GM12878 (cell line): Measurements from ENCODE around the gene SEC24A. TPM values are rescaled to one million over a fixed set of nuclear protein-coding genes. Genes with fewer than 3 reads are reported as not detected.

Source experiments
- BACH1 ChIP-seq: fragments of 450-650 bp; IDR thresholded peaks from 2 replicates; pipeline ENCODE4 v1.6.1; 2017; ENCODE audit warnings: mild to moderate bottlenecking, borderline replicate concordance
- BRCA1 ChIP-seq: IDR thresholded peaks from 2 replicates; pipeline ENCODE4 v1.6.1; 2011; ENCODE audit warnings: low read depth, low read length, improper control_type of control experiment
- CHD1 ChIP-seq: IDR thresholded peaks from 2 replicates; pipeline ENCODE4 v1.6.1; 2012; ENCODE audit warnings: low read depth, low read length, improper control_type of control experiment
- GATAD2B ChIP-seq: fragments of 450-650 bp; conservative IDR thresholded peaks from 2 replicates; pipeline ENCODE4 v1.6.1; 2017; ENCODE audit warnings: low read depth, mild to moderate bottlenecking, moderate library complexity
- HCFC1 ChIP-seq: fragments of 150-350 bp; IDR thresholded peaks from 2 replicates; pipeline ENCODE4 v1.6.1; 2014; ENCODE audit warnings: low read length
- IKZF1 ChIP-seq: fragments of 450-650 bp; conservative IDR thresholded peaks from 2 replicates; pipeline ENCODE4 v1.6.1; 2017; ENCODE audit warnings: antibody characterized with exemption, mild to moderate bottlenecking
- JUNB ChIP-seq: IDR thresholded peaks from 2 replicates; pipeline ENCODE4 v1.6.1; 2016; ENCODE audit warnings: antibody characterized with exemption, mild to moderate bottlenecking
- NFXL1 ChIP-seq: fragments of 450-650 bp; IDR thresholded peaks from 2 replicates; pipeline ENCODE4 v1.6.1; 2017; ENCODE audit warnings: antibody characterized with exemption, mild to moderate bottlenecking, borderline replicate concordance
- NR2C1 ChIP-seq: fragments of 450-650 bp; IDR thresholded peaks from 2 replicates; pipeline ENCODE4 v1.6.1; 2017; ENCODE audit warnings: antibody characterized with exemption, mild to moderate bottlenecking, moderate library complexity
- NR2C2 ChIP-seq: IDR thresholded peaks from 2 replicates; pipeline ENCODE4 v1.6.1; 2011; ENCODE audit warnings: borderline replicate concordance, low read depth; ENCODE audit not compliant: control insufficient read depth, insufficient read length
- RAD51 ChIP-seq: fragments of 450-650 bp; IDR thresholded peaks from 2 replicates; pipeline ENCODE4 v1.6.1; 2016; ENCODE audit warnings: moderate library complexity, mild to moderate bottlenecking, inconsistent platforms
- YY1 ChIP-seq: IDR thresholded peaks from 2 replicates; pipeline ENCODE4 v1.6.1; 2011; ENCODE audit warnings: low read depth, mild to moderate bottlenecking, low read length
- ZNF217 ChIP-seq: fragments of 450-650 bp; IDR thresholded peaks from 2 replicates; pipeline ENCODE4 v1.6.1; 2017; ENCODE audit warnings: antibody characterized with exemption, mild to moderate bottlenecking
- ZNF622 ChIP-seq: fragments of 450-650 bp; IDR thresholded peaks from 2 replicates; pipeline ENCODE4 v1.6.1; 2017; ENCODE audit warnings: mild to moderate bottlenecking, inconsistent platforms
- ZZZ3 ChIP-seq: IDR thresholded peaks from 2 replicates; pipeline ENCODE4 v1.6.1; 2011; ENCODE audit warnings: low read depth; ENCODE audit not compliant: control insufficient read depth, insufficient read length
- polyA plus RNA-seq, 11 experiments: library from polyadenylated mRNA; depleted of rRNA in 4 of 11; unstranded in 6 of 11; stranded (reverse) in 5 of 11; fragments of >200 nt; fragmentation: Nextera tagmentation in 4 of 11; fragmentation: Illumina TruSeq in 1 of 11; extraction: Ambion mirVana in 4 of 11; extraction: Trizol in 1 of 11; gene quantifications; 1 replicate in 1 of 11; 2 replicates in 10 of 11; pipeline versions ENCODE4 v1.2.1 to v1.2.3, GENCODE V29; 2011 to 2016; ENCODE audit warnings: inconsistent platforms in 2 of 11, missing spikeins in 2 of 11, low read depth in 1 of 11
- total RNA-seq, 4 experiments: library from RNA; depleted of rRNA in 3 of 4; stranded (reverse); fragments of >200 nt in 3 of 4; fragmentation: Illumina TruSeq in 1 of 4; extraction: Trizol in 1 of 4; gene quantifications; 2 replicates each; pipeline versions ENCODE4 v1.2.1 to v1.2.3, GENCODE V29; 2013 to 2021
- TF ChIP-seq, protein P1 (sequence below): fragments of 450-650 bp; IDR thresholded peaks from 2 replicates; pipeline ENCODE4 v1.6.1; 2017; ENCODE audit warnings: antibody characterized with exemption, mild to moderate bottlenecking, moderate library complexity
- TF ChIP-seq, protein P2 (sequence below): fragments of 450-650 bp; IDR thresholded peaks from 2 replicates; pipeline ENCODE4 v1.6.1; 2017; ENCODE audit warnings: low read depth, mild to moderate bottlenecking, moderate library complexity
- TF ChIP-seq, protein P3 (sequence below): IDR thresholded peaks from 2 replicates; pipeline ENCODE4 v1.6.1; 2011; ENCODE audit warnings: low read depth, low read length, improper control_type of control experiment, borderline replicate concordance
- TF ChIP-seq, protein P4 (sequence below): fragments of 450-650 bp; formaldehyde crosslinking; IDR thresholded peaks from 2 replicates; pipeline ENCODE4 v1.5.0; 2022; ENCODE audit warnings: mild to moderate bottlenecking, missing genetic modification characterization

The SEC24A gene
- total and polyA plus RNA-seq, 10 of the 15 experiments (the other 5 are each of a cell fraction or from before 2014, with no cell fraction given), result 7.1 to 52.2 (median 22.8) TPM

DNA sequence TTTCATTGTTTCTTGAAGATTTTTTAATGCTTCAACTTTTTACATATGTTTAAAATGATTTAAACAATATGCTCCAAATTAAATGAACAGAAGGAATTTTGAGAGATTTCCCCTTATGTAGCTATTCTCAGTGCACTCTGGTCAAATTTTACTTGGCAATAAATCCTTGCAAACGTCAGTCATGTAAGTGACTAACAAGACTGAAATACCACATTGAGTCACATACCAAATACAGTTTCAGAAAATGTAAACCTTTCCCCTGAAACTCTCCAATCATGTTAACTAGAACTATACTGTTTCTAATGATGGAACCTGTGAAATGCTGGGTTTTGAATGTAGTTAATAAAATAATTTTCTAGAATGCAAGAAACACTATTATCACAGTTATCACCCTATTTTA is 45.5 kb upstream of the SEC24A start (continued):
- TF ChIP-seq CHD1, result no peak
- TF ChIP-seq GATAD2B, result no peak
- TF ChIP-seq NR2C2, result no peak
- no peak for TF ChIP-seq YY1
- TF ChIP-seq, protein P1, sequence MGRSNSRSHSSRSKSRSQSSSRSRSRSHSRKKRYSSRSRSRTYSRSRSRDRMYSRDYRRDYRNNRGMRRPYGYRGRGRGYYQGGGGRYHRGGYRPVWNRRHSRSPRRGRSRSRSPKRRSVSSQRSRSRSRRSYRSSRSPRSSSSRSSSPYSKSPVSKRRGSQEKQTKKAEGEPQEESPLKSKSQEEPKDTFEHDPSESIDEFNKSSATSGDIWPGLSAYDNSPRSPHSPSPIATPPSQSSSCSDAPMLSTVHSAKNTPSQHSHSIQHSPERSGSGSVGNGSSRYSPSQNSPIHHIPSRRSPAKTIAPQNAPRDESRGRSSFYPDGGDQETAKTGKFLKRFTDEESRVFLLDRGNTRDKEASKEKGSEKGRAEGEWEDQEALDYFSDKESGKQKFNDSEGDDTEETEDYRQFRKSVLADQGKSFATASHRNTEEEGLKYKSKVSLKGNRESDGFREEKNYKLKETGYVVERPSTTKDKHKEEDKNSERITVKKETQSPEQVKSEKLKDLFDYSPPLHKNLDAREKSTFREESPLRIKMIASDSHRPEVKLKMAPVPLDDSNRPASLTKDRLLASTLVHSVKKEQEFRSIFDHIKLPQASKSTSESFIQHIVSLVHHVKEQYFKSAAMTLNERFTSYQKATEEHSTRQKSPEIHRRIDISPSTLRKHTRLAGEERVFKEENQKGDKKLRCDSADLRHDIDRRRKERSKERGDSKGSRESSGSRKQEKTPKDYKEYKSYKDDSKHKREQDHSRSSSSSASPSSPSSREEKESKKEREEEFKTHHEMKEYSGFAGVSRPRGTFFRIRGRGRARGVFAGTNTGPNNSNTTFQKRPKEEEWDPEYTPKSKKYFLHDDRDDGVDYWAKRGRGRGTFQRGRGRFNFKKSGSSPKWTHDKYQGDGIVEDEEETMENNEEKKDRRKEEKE, result no peak
- no peak for TF ChIP-seq BACH1
- peak; percentile 80 for TF ChIP-seq JUNB
- no peak for TF ChIP-seq IKZF1
- TF ChIP-seq NR2C1, result no peak
- TF ChIP-seq ZZZ3, result no peak
- no peak for TF ChIP-seq ZNF622
- TF ChIP-seq, protein P2, sequence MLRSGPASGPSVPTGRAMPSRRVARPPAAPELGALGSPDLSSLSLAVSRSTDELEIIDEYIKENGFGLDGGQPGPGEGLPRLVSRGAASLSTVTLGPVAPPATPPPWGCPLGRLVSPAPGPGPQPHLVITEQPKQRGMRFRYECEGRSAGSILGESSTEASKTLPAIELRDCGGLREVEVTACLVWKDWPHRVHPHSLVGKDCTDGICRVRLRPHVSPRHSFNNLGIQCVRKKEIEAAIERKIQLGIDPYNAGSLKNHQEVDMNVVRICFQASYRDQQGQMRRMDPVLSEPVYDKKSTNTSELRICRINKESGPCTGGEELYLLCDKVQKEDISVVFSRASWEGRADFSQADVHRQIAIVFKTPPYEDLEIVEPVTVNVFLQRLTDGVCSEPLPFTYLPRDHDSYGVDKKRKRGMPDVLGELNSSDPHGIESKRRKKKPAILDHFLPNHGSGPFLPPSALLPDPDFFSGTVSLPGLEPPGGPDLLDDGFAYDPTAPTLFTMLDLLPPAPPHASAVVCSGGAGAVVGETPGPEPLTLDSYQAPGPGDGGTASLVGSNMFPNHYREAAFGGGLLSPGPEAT, result no peak; the same call in 1 of the 2 replicates
- TF ChIP-seq NFXL1, result no peak
- TF ChIP-seq, protein P3, sequence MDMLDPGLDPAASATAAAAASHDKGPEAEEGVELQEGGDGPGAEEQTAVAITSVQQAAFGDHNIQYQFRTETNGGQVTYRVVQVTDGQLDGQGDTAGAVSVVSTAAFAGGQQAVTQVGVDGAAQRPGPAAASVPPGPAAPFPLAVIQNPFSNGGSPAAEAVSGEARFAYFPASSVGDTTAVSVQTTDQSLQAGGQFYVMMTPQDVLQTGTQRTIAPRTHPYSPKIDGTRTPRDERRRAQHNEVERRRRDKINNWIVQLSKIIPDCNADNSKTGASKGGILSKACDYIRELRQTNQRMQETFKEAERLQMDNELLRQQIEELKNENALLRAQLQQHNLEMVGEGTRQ, result no peak
- TF ChIP-seq HCFC1, result no peak
- no peak for TF ChIP-seq ZNF217
- TF ChIP-seq, protein P4, sequence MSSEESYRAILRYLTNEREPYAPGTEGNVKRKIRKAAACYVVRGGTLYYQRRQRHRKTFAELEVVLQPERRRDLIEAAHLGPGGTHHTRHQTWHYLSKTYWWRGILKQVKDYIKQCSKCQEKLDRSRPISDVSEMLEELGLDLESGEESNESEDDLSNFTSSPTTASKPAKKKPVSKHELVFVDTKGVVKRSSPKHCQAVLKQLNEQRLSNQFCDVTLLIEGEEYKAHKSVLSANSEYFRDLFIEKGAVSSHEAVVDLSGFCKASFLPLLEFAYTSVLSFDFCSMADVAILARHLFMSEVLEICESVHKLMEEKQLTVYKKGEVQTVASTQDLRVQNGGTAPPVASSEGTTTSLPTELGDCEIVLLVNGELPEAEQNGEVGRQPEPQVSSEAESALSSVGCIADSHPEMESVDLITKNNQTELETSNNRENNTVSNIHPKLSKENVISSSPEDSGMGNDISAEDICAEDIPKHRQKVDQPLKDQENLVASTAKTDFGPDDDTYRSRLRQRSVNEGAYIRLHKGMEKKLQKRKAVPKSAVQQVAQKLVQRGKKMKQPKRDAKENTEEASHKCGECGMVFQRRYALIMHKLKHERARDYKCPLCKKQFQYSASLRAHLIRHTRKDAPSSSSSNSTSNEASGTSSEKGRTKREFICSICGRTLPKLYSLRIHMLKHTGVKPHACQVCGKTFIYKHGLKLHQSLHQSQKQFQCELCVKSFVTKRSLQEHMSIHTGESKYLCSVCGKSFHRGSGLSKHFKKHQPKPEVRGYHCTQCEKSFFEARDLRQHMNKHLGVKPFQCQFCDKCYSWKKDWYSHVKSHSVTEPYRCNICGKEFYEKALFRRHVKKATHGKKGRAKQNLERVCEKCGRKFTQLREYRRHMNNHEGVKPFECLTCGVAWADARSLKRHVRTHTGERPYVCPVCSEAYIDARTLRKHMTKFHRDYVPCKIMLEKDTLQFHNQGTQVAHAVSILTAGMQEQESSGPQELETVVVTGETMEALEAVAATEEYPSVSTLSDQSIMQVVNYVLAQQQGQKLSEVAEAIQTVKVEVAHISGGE, result no peak
- TF ChIP-seq BRCA1, result no peak
- no peak for TF ChIP-seq RAD51
